HFF-Myc (cell line): ENCODE results near the gene PCDHA12.
"Not testable (repeated sequence)": the region's sequence is repeated elsewhere in the genome, so short reads cannot be mapped to it uniquely, and the experiment has no call there.

Experiments used
- DNase-seq: peaks from one replicate; pipeline ENCODE4 v3.0.0-alpha.2; 2011; ENCODE audit warnings: low read depth; ENCODE audit errors: extremely low read depth
- H3K4me3 ChIP-seq: replicated peaks from 2 replicates; pipeline ENCODE4 v1.5.1; 2011; ENCODE audit warnings: low read depth, mild to moderate bottlenecking, control low read depth, low read length
- CTCF ChIP-seq: IDR thresholded peaks from 2 replicates; pipeline ENCODE4 v1.5.1; 2012; ENCODE audit warnings: mild to moderate bottlenecking, low read depth, low read length, control low read depth; ENCODE audit errors: missing control alignments

The PCDHA12 gene

DNA sequence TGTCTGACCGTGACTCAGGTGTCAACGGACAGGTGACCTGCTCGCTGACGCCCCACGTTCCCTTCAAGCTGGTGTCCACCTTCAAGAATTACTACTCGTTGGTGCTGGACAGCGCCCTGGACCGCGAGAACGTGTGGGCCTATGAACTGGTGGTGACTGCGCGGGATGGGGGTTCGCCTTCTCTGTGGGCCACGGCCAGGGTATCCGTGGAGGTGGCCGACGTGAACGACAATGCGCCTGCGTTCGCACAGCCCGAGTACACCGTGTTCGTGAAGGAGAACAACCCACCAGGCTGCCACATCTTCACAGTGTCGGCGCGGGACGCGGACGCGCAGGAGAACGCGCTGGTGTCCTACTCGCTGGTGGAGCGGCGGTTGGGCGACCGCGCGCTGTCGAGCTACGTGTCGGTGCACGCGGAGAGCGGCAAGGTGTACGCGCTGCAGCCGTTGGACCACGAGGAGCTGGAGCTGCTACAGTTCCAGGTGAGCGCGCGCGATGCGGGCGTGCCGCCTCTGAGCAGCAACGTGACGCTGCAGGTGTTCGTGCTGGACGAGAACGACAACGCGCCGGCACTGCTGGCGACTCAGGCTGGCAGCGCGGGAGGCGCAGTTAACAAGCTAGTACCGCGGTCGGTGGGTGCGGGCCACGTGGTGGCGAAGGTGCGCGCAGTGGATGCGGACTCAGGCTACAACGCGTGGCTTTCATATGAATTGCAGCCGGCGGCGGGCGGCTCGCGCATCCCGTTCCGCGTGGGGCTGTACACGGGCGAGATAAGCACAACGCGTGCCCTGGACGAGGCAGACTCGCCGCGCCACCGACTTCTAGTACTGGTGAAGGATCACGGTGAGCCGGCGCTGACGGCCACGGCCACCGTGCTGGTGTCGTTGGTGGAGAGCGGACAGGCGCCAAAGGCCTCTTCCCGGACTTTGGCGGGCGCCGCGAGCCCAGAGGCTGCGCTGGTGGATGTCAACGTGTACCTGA lies 4.6 kb upstream of the PCDHA12 start:
- no peak for DNase-seq
- H3K4me3 ChIP-seq, result no peak overlapping the region
- TF ChIP-seq CTCF, result no peak

- not testable (repeated sequence) for DNase-seq, H3K4me3 ChIP-seq
Measured at GRCh38 chr5:140876541-140877261, 1.6 kb downstream of the PCDHA12 start.

- no peak for TF ChIP-seq CTCF
- no peak for DNase-seq
- H3K4me3 ChIP-seq, result no peak overlapping the region
Measured at GRCh38 chr5:140877262-140877581, 2.1 kb downstream of the PCDHA12 start.

- peak; percentile 24 for TF ChIP-seq CTCF
- no peak for DNase-seq
- H3K4me3 ChIP-seq, result no peak within 1 kb of the TSS
Measured at GRCh38 chr5:140881889-140882590, 6.9 kb downstream of the PCDHA12 start, which contains the start of gene PCDHA13. PCDHA13 (plus strand) TSS chr5:140882124; CDS start chr5:140882269, 145 bp downstream.

GRCh38 chr5:140882591-140882899 lies 7.4 kb downstream of the PCDHA12 start:
- H3K4me3 ChIP-seq, result no peak overlapping the region
- no peak for DNase-seq

GRCh38 chr5:140883373-140883772 lies 8.3 kb downstream of the PCDHA12 start:
- no peak for DNase-seq
- TF ChIP-seq CTCF, result no peak
- no peak overlapping the region for H3K4me3 ChIP-seq

More at GRCh38 chr5:140882591-140882899, 7.4 kb downstream of the PCDHA12 start:
- peak; percentile 25 for TF ChIP-seq CTCF
